K562 (cell line): ENCODE measurements around the gene SRGAP3. TPM values are rescaled to one million over a fixed set of nuclear protein-coding genes. Genes with fewer than 3 reads are reported as not detected.

Experiments
- ATAC-seq: fragments of 200-7000 bp; cut with Tn5 transposase; 3 replicates; pipeline ENCODE4 v1.9.1; 2020; ENCODE audit warnings: moderate library complexity
- BruUV-seq: library from RNA; stranded (reverse); fragments of 400-500 nt; replicated peaks from 2 replicates; lab custom pipeline; 2021; lab: Mats Ljungman, UMichigan
- CTCF ChIA-PET: fragments of 300-600 bp; formaldehyde crosslinking; extraction: SDS; loops from one replicate; lab custom pipeline; 2021; ENCODE audit warnings: low intra/inter-chr PET ratio; lab: Yijun Ruan, JAX
- POLR2A ChIA-PET: fragments of 300-600, 350-650 bp; sonication (Branson Sonifier 250); formaldehyde crosslinking; extraction: SDS; loops from one replicate; lab custom pipeline; 2021; ENCODE audit warnings: antibody characterized with exemption, inconsistent platforms; lab: Yijun Ruan, JAX
- DNase-seq, 4 experiments: peaks; one replicate each; pipeline versions ENCODE4 v3.0.0 to v3.0.0-alpha.2; 2011 to 2018; ENCODE audit warnings: low spot score in 3 of 4, mixed read lengths in 3 of 4; ENCODE audit errors: extremely low read depth in 1 of 4
- FAIRE-seq: peaks from 2 replicates; lab custom pipeline; 2011; peaks lifted over from hg19 to GRCh38; lab: Jason Lieb, UNC
- H2AFZ ChIP-seq: 2 replicates; pipeline ENCODE4 v1.6.0; 2011; ENCODE audit warnings: low read depth, low read length, control low read depth, inconsistent platforms
- H3K27ac ChIP-seq: fragments of 200-600 bp; 3 replicates; pipeline ENCODE4 v1.8.0; 2011; ENCODE audit warnings: low read depth, mild to moderate bottlenecking, control low read depth, inconsistent platforms, low read length, moderate library complexity, mixed read lengths; ENCODE audit errors: extremely low read depth
- H3K27me3 ChIP-seq, 2 experiments: fragments of 300-600 bp in 1 of 2; 2 replicates in 1 of 2; 3 replicates in 1 of 2; pipeline versions ENCODE4 v1.6.0 to v1.8.0; 2011; ENCODE audit warnings: inconsistent platforms in 2 of 2, low read length in 2 of 2, mild to moderate bottlenecking in 1 of 2, mixed read lengths in 1 of 2, moderate library complexity in 1 of 2; ENCODE audit not compliant: control insufficient read depth in 2 of 2, insufficient read depth in 2 of 2
- H3K36me3 ChIP-seq: fragments of 300-600 bp; 3 replicates; pipeline ENCODE4 v1.8.0; 2011; ENCODE audit warnings: mild to moderate bottlenecking, low read length, inconsistent platforms; ENCODE audit not compliant: control insufficient read depth, insufficient read depth
- H3K4me1 ChIP-seq, 2 experiments: fragments of 200-600 bp in 1 of 2; replicated peaks in 1 of 2; 2 replicates in 1 of 2; 3 replicates in 1 of 2; pipeline versions ENCODE4 v1.5.1 to v1.8.0; 2011; ENCODE audit warnings: inconsistent platforms in 2 of 2, low read length in 2 of 2, mild to moderate bottlenecking in 1 of 2, mixed read lengths in 1 of 2, moderate library complexity in 1 of 2; ENCODE audit not compliant: control insufficient read depth in 2 of 2, insufficient read depth in 2 of 2
- H3K4me2 ChIP-seq: 2 replicates; pipeline ENCODE4 v1.6.1; 2011; ENCODE audit warnings: low read length, control low read depth, inconsistent platforms, mixed read lengths; ENCODE audit not compliant: insufficient read depth
- H3K4me3 ChIP-seq: fragments of 200-600 bp; sonication (generic), shearing (Covaris generic); 2 replicates; pipeline ENCODE4 v1.5.1; 2016; ENCODE audit warnings: control low read depth, inconsistent platforms
- H3K79me2 ChIP-seq: fragments of 200-600 bp; 3 replicates; pipeline ENCODE4 v1.8.0; 2011; ENCODE audit warnings: low read length, inconsistent platforms; ENCODE audit not compliant: control insufficient read depth, insufficient read depth
- H3K9ac ChIP-seq, 2 experiments: 2 replicates each; pipeline versions ENCODE4 v1.6.0 to v1.6.1; 2011; ENCODE audit warnings: low read depth in 2 of 2, low read length in 2 of 2, control low read depth in 1 of 2, inconsistent platforms in 1 of 2, mild to moderate bottlenecking in 1 of 2, mixed read lengths in 1 of 2; ENCODE audit not compliant: insufficient read depth in 1 of 2
- H3K9me1 ChIP-seq: one replicate; pipeline ENCODE4 v1.6.0; 2011; ENCODE audit warnings: inconsistent platforms, mild to moderate bottlenecking, low read length, moderate library complexity; ENCODE audit not compliant: control insufficient read depth, insufficient read depth
- H3K9me3 ChIP-seq: replicated peaks from 2 replicates; pipeline ENCODE4 v1.5.1; 2011; ENCODE audit warnings: low read depth, low read length, inconsistent platforms; ENCODE audit not compliant: control insufficient read depth, insufficient read depth
- H4K20me1 ChIP-seq: replicated peaks from 2 replicates; pipeline ENCODE4 v1.6.1; 2011; ENCODE audit warnings: low read length, inconsistent platforms, mixed read lengths; ENCODE audit not compliant: control insufficient read depth, insufficient read depth
- FOXK1 ChIP-seq: sonication (generic); formaldehyde crosslinking; IDR thresholded peaks from 2 replicates; pipeline ENCODE4 v1.8.0; 2022; ENCODE audit warnings: missing genetic modification reagents, mild to moderate bottlenecking, borderline replicate concordance
- KAT7 ChIP-seq: sonication (generic); formaldehyde crosslinking; IDR thresholded peaks from 2 replicates; pipeline ENCODE4 v1.8.0; 2022; ENCODE audit warnings: missing genetic modification reagents, mild to moderate bottlenecking, borderline replicate concordance
- WGBS: fragments of 100-300 bp; shearing (Covaris generic); methylation state at CpG from one replicate; pipeline ENCODE4 v1.1.6; 2016; ENCODE audit warnings: low coverage, mixed read lengths; ENCODE audit not compliant: insufficient coverage; ENCODE audit errors: missing lambda C conversion rate; 5-methylcytosine and 5-hydroxymethylcytosine counted together
- in situ Hi-C: fragments of 300-500 bp; cut with MboI; formaldehyde crosslinking; loops from 4 replicates; pipeline ENCODE4 v1.15.0; 2018; ENCODE audit warnings: inconsistent platforms, mixed read lengths
- intact Hi-C: fragments of 100-400 bp; cut with micrococcal nuclease; formaldehyde crosslinking; loops from 2 replicates; pipeline ENCODE4 v1.14.2; 2022
- polyA plus RNA-seq, 8 experiments: library from polyadenylated mRNA; depleted of rRNA in 4 of 8; stranded (reverse) in 5 of 8; unstranded in 3 of 8; fragments of >200 nt; fragmentation: Nextera tagmentation in 2 of 8; fragmentation: Illumina TruSeq in 1 of 8; extraction: Ambion mirVana in 2 of 8; extraction: Trizol in 1 of 8; gene quantifications; 2 replicates each; pipeline versions ENCODE4 v1.2.1 to v1.2.3, GENCODE V29; 2011 to 2014; ENCODE audit warnings: inconsistent platforms in 1 of 8, missing spikeins in 1 of 8
- total RNA-seq, 7 experiments: library from RNA; depleted of rRNA in 6 of 7; stranded (reverse); fragments of >200 nt in 6 of 7; fragmentation: Illumina TruSeq in 2 of 7; extraction: Trizol in 2 of 7; gene quantifications; 2 replicates each; pipeline versions ENCODE4 v1.2.1 to v1.2.3, GENCODE V29; 2011 to 2021; ENCODE audit warnings: low replicate concordance in 1 of 7
- TF ChIP-seq, protein P1 (sequence below): sonication (generic); formaldehyde crosslinking; IDR thresholded peaks from 2 replicates; pipeline ENCODE4 v1.8.1; 2022; ENCODE audit warnings: missing genetic modification reagents
- TF ChIP-seq, protein P2 (sequence below), 3 experiments: fragments of 200-800 bp in 1 of 3; sonication (Bioruptor generic) in 1 of 3; sonication (generic) in 1 of 3; formaldehyde crosslinking in 1 of 3; IDR thresholded peaks; 2 replicates each; pipeline versions ENCODE4 v1.6.1 to v1.8.0; 2016 to 2022; ENCODE audit warnings: mild to moderate bottlenecking in 2 of 3, missing compliant biosample characterization in 2 of 3, missing genetic modification characterization in 2 of 3, missing genetic modification reagents in 1 of 3

The SRGAP3 gene
- total and polyA plus RNA-seq, 9 of the 15 experiments (the other 6 are each of a cell fraction or from before 2014, with no cell fraction given), result 0.11 to 0.85 (median 0.35) TPM; not detected in 2

DNA sequence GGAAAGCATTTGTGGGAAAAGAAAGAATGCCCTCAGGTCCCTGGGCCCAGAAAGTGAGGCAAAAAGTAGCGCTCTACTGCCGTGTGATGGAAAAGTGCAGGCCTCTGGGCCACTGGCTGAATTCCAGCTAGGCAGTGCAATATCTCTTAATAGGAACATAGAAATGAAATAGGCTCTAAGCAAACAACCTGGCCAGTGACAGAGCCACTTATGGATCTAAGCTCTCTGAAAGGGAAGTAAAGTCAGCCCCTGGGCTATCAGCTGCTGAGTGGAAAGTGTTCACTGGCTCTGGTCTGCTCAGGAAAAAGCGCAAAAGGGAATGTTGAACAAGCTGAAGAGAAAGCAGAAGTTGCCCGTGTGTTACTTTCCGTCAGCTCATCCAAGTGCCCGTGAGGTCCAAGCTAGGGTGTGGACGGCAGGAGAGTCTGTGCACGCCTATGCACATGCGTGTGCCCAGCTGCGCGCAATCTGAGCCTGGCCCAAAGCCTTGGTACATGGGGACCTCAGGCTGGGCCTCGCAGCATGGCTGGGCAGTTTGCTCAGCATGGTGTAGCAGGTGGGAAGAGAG is 212.2 kb downstream of the SRGAP3 start:
- Histone ChIP-seq H4K20me1 (peaks cover 6% of the 10 kb centered on the region; the same call in 1 of the 2 replicates), H3K4me2 (no peak overlapping the region), H3K4me1 (peaks cover 0 to 5% of the 10 kb centered on the region in 2 experiments; a peak in 1 of 5 replicates), H3K79me2 (no peaks in the 10 kb centered on the region), H3K9ac (no peak overlapping the region; a peak in 1 of 4 replicates), H3K27ac (no peak overlapping the region), H2AFZ (no peak overlapping the region), H3K27me3 (peaks cover 13 to 48% of the 10 kb centered on the region in 2 experiments; a peak in 4 of 5 replicates), H3K4me3 (no peak overlapping the region), H3K36me3 (no peaks in the 10 kb centered on the region), H3K9me1 (no peaks in the 10 kb centered on the region), H3K9me3 (no peaks in the 10 kb centered on the region)
- ChIA-PET CTCF (no interaction called here), POLR2A (interaction anchor here (1.1 kb wide), 1 partner anchor 11 kb away, joined by 3 read pairs; no protein-coding TSS in a partner anchor)
- ATAC-seq (no peak), DNase-seq (no peak), FAIRE-seq (no peak)
- in situ Hi-C loops, result no loop called here
- BruUV-seq, result no TSS peak
- 1% methylated on average over 12 of the region's 12 CpGs for WGBS
- TF ChIP-seq FOXK1, result no peak
- TF ChIP-seq, protein P1, sequence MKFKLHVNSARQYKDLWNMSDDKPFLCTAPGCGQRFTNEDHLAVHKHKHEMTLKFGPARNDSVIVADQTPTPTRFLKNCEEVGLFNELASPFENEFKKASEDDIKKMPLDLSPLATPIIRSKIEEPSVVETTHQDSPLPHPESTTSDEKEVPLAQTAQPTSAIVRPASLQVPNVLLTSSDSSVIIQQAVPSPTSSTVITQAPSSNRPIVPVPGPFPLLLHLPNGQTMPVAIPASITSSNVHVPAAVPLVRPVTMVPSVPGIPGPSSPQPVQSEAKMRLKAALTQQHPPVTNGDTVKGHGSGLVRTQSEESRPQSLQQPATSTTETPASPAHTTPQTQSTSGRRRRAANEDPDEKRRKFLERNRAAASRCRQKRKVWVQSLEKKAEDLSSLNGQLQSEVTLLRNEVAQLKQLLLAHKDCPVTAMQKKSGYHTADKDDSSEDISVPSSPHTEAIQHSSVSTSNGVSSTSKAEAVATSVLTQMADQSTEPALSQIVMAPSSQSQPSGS (CRISPR knock-in tag), result no peak
- no peak for TF ChIP-seq KAT7 (CRISPR knock-in tag)
- TF ChIP-seq, protein P2, sequence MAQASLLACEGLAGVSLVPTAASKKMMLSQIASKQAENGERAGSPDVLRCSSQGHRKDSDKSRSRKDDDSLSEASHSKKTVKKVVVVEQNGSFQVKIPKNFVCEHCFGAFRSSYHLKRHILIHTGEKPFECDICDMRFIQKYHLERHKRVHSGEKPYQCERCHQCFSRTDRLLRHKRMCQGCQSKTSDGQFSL (CRISPR knock-in tag; IDR thresholded peaks at IDR 0.05), result no peak
- TF ChIP-seq, protein P2 (tag; IDR thresholded peaks at IDR 0.05), result no peak
- intact Hi-C loops, result no loop called here
